GM23338 (cell line): ENCODE data around the gene ARHGEF28. TPM values are rescaled to one million over a fixed set of nuclear protein-coding genes. Genes with fewer than 3 reads are reported as not detected.

ENCODE experiments used
- ATAC-seq: fragments of 200-7000 bp; cut with Tn5 transposase; 3 replicates; pipeline ENCODE4 v1.9.1; 2020
- DNase-seq: peaks from one replicate; pipeline ENCODE4 v3.0.0-alpha.2; 2015; ENCODE audit warnings: low spot score
- H2AFZ ChIP-seq: fragments of 200-600 bp; sonication (generic); 2 replicates; pipeline ENCODE4 v1.8.0; 2016; ENCODE audit warnings: antibody characterized with exemption, mild to moderate bottlenecking, moderate library complexity
- H3F3A ChIP-seq: fragments of 200-600 bp; sonication (generic); replicated peaks from 2 replicates; pipeline ENCODE4 v1.8.0; 2017; ENCODE audit warnings: antibody characterized with exemption, mixed run types, low read depth
- H3K27ac ChIP-seq: fragments of 200-600 bp; sonication (generic); 2 replicates; pipeline ENCODE4 v1.6.1; 2016; ENCODE audit warnings: low read depth
- H3K27me3 ChIP-seq: fragments of 200-600 bp; sonication (generic); 2 replicates; pipeline ENCODE4 v1.8.0; 2016; ENCODE audit warnings: mild to moderate bottlenecking, mixed run types, moderate library complexity; ENCODE audit not compliant: insufficient read depth
- H3K36me3 ChIP-seq: fragments of 200-600 bp; sonication (generic); 2 replicates; pipeline ENCODE4 v1.8.0; 2016; ENCODE audit warnings: mild to moderate bottlenecking; ENCODE audit not compliant: insufficient read depth
- H3K4me1 ChIP-seq: fragments of 200-600 bp; sonication (generic); 2 replicates; pipeline ENCODE4 v1.8.0; 2016; ENCODE audit warnings: mild to moderate bottlenecking, moderate library complexity; ENCODE audit not compliant: insufficient read depth
- H3K4me2 ChIP-seq: fragments of 200-600 bp; sonication (generic); 2 replicates; pipeline ENCODE4 v1.7.1; 2017; ENCODE audit warnings: mixed run types
- H3K4me3 ChIP-seq: fragments of 200-600 bp; sonication (generic); 2 replicates; pipeline ENCODE4 v1.6.1; 2016; ENCODE audit warnings: mixed run types
- H3K79me2 ChIP-seq: fragments of 200-600 bp; sonication (generic); replicated peaks from 2 replicates; pipeline ENCODE4 v1.8.0; 2017; ENCODE audit warnings: mild to moderate bottlenecking; ENCODE audit not compliant: insufficient read depth
- H3K9me2 ChIP-seq: fragments of 200-600 bp; sonication (generic); 2 replicates; pipeline ENCODE4 v1.8.0; 2017; ENCODE audit not compliant: insufficient read depth
- H4K20me1 ChIP-seq: fragments of 200-600 bp; sonication (generic); replicated peaks from 2 replicates; pipeline ENCODE4 v1.8.0; 2017; ENCODE audit warnings: mild to moderate bottlenecking; ENCODE audit not compliant: insufficient read depth
- H3K27ac Mint-ChIP-seq: 2 replicates; pipeline ENCODE4 v1.8.0; 2020; ENCODE audit warnings: inconsistent platforms, mild to moderate bottlenecking, moderate library complexity, mixed read lengths
- H3K27me3 Mint-ChIP-seq: 3 replicates; pipeline ENCODE4 v1.8.0; 2022; ENCODE audit warnings: low read depth, mild to moderate bottlenecking, moderate library complexity, mixed read lengths, inconsistent platforms; ENCODE audit not compliant: insufficient read depth, poor library complexity
- H3K36me3 Mint-ChIP-seq: 3 replicates; pipeline ENCODE4 v1.8.0; 2021; ENCODE audit warnings: low read depth, mild to moderate bottlenecking, inconsistent platforms, moderate library complexity, mixed read lengths
- H3K4me1 Mint-ChIP-seq: 3 replicates; pipeline ENCODE4 v1.8.0; 2020; ENCODE audit warnings: mild to moderate bottlenecking, inconsistent platforms, mixed read lengths
- H3K4me3 Mint-ChIP-seq: 3 replicates; pipeline ENCODE4 v1.8.0; 2021; ENCODE audit warnings: moderate library complexity, mild to moderate bottlenecking, inconsistent platforms, mixed read lengths
- H3K9me3 Mint-ChIP-seq: 3 replicates; pipeline ENCODE4 v1.8.0; 2020; ENCODE audit warnings: moderate library complexity, mild to moderate bottlenecking, inconsistent platforms, mixed read lengths
- CREB1 ChIP-seq: fragments of 250-450 bp; sonication (Bioruptor Pico); IDR thresholded peaks from 2 replicates; pipeline ENCODE4 v1.5.0; 2020; ENCODE audit warnings: low read depth, mild to moderate bottlenecking, moderate library complexity
- CTCF ChIP-seq, 2 experiments: fragments of 200-600 bp in 1 of 2; sonication (generic) in 1 of 2; conservative IDR thresholded peaks; 2 replicates each; pipeline versions ENCODE4 v1.5.1 to v1.6.1; 2016 to 2017; ENCODE audit warnings: antibody characterized with exemption in 2 of 2, low read depth in 2 of 2, mild to moderate bottlenecking in 2 of 2, moderate library complexity in 1 of 2
- ETS1 ChIP-seq: IDR thresholded peaks from 2 replicates; pipeline ENCODE4 v1.6.1; 2016; ENCODE audit warnings: antibody characterized with exemption
- EZH2 ChIP-seq: fragments of 200-600 bp; sonication (generic); IDR thresholded peaks from one replicate; pipeline ENCODE4 v1.8.0; 2017; ENCODE audit warnings: antibody characterized with exemption, mild to moderate bottlenecking, low read depth; ENCODE audit not compliant: unreplicated experiment
- JUNB ChIP-seq: IDR thresholded peaks from one replicate; pipeline ENCODE4 v1.6.1; 2016; ENCODE audit warnings: antibody characterized with exemption; ENCODE audit not compliant: unreplicated experiment
- NANOG ChIP-seq: IDR thresholded peaks from 2 replicates; pipeline ENCODE4 v1.6.1; 2016; ENCODE audit warnings: antibody characterized with exemption, borderline replicate concordance
- POLR2AphosphoS5 ChIP-seq: IDR thresholded peaks from 2 replicates; pipeline ENCODE4 v1.6.1; 2016; ENCODE audit warnings: antibody characterized with exemption, low read depth
- STAT1 ChIP-seq: IDR thresholded peaks from one replicate; pipeline ENCODE4 v1.6.1; 2016; ENCODE audit warnings: antibody characterized with exemption; ENCODE audit not compliant: unreplicated experiment
- ZNF331 ChIP-seq: fragments of 250-450 bp; sonication (Bioruptor Pico); IDR thresholded peaks from 2 replicates; pipeline ENCODE4 v1.5.0; 2020; ENCODE audit warnings: low read depth, mild to moderate bottlenecking, moderate library complexity
- ZNF462 ChIP-seq: fragments of 250-450 bp; sonication (Bioruptor Pico); IDR thresholded peaks from 2 replicates; pipeline ENCODE4 v1.5.0; 2020; ENCODE audit warnings: mild to moderate bottlenecking, moderate library complexity
- polyA plus RNA-seq: library from polyadenylated mRNA; unstranded; fragments of >200 nt; fragmentation: Nextera tagmentation; extraction: Ambion mirVana; gene quantifications from 2 replicates; pipeline ENCODE4 v1.2.1, GENCODE V29; 2016
- total RNA-seq: library from RNA; depleted of rRNA; stranded (reverse); fragments of >200 nt; shearing (Covaris generic); gene quantifications from 2 replicates; pipeline ENCODE4 v1.2.3, GENCODE V29; 2014

The ARHGEF28 gene
- total and polyA plus RNA-seq, 2 experiments from 2014 or later: 0.39 to 1.0 TPM

GRCh38 chr5:73917891-73918290, 291.9 kb downstream of the ARHGEF28 start:
- Histone ChIP-seq H2AFZ (no peak overlapping the region), H3K79me2 (no peaks in the 10 kb centered on the region), H3K36me3 (no peaks in the 10 kb centered on the region), H3K9me2 (no peaks in the 10 kb centered on the region), H3K27ac (no peak overlapping the region), H4K20me1 (no peaks in the 10 kb centered on the region), H3K4me3 (no peak overlapping the region), H3K27me3 (no peaks in the 10 kb centered on the region), H3K4me2 (no peak overlapping the region), H3F3A (no peaks in the 10 kb centered on the region), H3K4me1 (peaks cover 8% of the 10 kb centered on the region; the same call in 1 of the 2 replicates)
- TF ChIP-seq NANOG (no peak), EZH2 (no peak), ZNF462 (CRISPR knock-in tag) (no peak), ETS1 (no peak), CTCF (conservative IDR thresholded peaks at IDR 0.05; ENCODE audit: low read depth in 2 of 2) (no peak), ZNF331 (CRISPR knock-in tag) (no peak), CREB1 (CRISPR knock-in tag) (no peak), POLR2AphosphoS5 (no peak), STAT1 (no peak), JUNB (no peak)
- ATAC-seq: no peak
- H3K36me3 Mint-ChIP-seq: no peaks in the 10 kb centered on the region
- H3K4me3 Mint-ChIP-seq: no peak overlapping the region
- peaks cover 9% of the 10 kb centered on the region; the same call in 2 of the 3 replicates for H3K4me1 Mint-ChIP-seq
- no peaks in the 10 kb centered on the region for H3K9me3 Mint-ChIP-seq
- peaks cover 2% of the 10 kb centered on the region for H3K27me3 Mint-ChIP-seq
- H3K27ac Mint-ChIP-seq: no peak overlapping the region
- no peak for DNase-seq
